K562 (cell line): ENCODE results near the gene NXF1. TPM values are rescaled to one million over a fixed set of nuclear protein-coding genes. Genes with fewer than 3 reads are reported as not detected.

ENCODE experiments used
- CREBBP ChIP-seq: IDR thresholded peaks from one replicate; pipeline ENCODE4 v1.6.1; 2012; ENCODE audit warnings: low read depth, mild to moderate bottlenecking, control low read depth, inconsistent platforms, low read length
- CTCF ChIP-seq, 3 experiments: IDR thresholded peaks in 2 of 3; conservative IDR thresholded peaks in 1 of 3; 2 replicates each; pipeline ENCODE4 v1.5.1; 2011 to 2012; ENCODE audit warnings: low read length in 3 of 3, mild to moderate bottlenecking in 3 of 3, control low read depth in 2 of 3, improper control_type of control experiment in 1 of 3, inconsistent platforms in 1 of 3, low read depth in 1 of 3, mixed read lengths in 1 of 3, moderate library complexity in 1 of 3; ENCODE audit not compliant: insufficient read depth in 2 of 3
- DEAF1 ChIP-seq: fragments of 450-650 bp; formaldehyde crosslinking; IDR thresholded peaks from 2 replicates; pipeline ENCODE4 v1.4.0; 2020; ENCODE audit warnings: mild to moderate bottlenecking, moderate library complexity
- E2F1 ChIP-seq: sonication (generic); formaldehyde crosslinking; IDR thresholded peaks from 2 replicates; pipeline ENCODE4 v1.8.1; 2023; ENCODE audit warnings: mild to moderate bottlenecking, missing genetic modification reagents, moderate library complexity
- E2F8 ChIP-seq: fragments of 450-650 bp; IDR thresholded peaks from 2 replicates; pipeline ENCODE4 v1.7.1; 2018; ENCODE audit warnings: mild to moderate bottlenecking, low read depth; ENCODE audit not compliant: partially characterized antibody
- GTF2F1 ChIP-seq: IDR thresholded peaks from 2 replicates; pipeline ENCODE4 v1.6.1; 2011; ENCODE audit warnings: low read depth, low read length, improper control_type of control experiment
- HCFC1 ChIP-seq: IDR thresholded peaks from 2 replicates; pipeline ENCODE4 v1.6.1; 2012; ENCODE audit warnings: low read depth, low read length, improper control_type of control experiment
- HES1 ChIP-seq: fragments of 450-650 bp; IDR thresholded peaks from 2 replicates; pipeline ENCODE4 v1.6.1; 2016; ENCODE audit warnings: low read depth, mild to moderate bottlenecking, moderate library complexity
- HMG20A ChIP-seq: fragments of 450-650 bp; formaldehyde crosslinking; conservative IDR thresholded peaks from 2 replicates; pipeline ENCODE4 v1.4.0; 2020; ENCODE audit warnings: mild to moderate bottlenecking, mixed read lengths
- KHSRP ChIP-seq: fragments of 450-650 bp; IDR thresholded peaks from 2 replicates; pipeline ENCODE4 v1.6.1; 2017
- NCOA1 ChIP-seq: fragments of 450-650 bp; IDR thresholded peaks from 2 replicates; pipeline ENCODE4 v1.6.1; 2016; ENCODE audit warnings: low read depth
- PTTG1 ChIP-seq: fragments of 450-650 bp; IDR thresholded peaks from 2 replicates; pipeline ENCODE4 v1.6.1; 2016; ENCODE audit warnings: low read depth, mild to moderate bottlenecking, missing genetic modification characterization, missing compliant biosample characterization
- RBM22 ChIP-seq: fragments of 200-400 bp; formaldehyde crosslinking; IDR thresholded peaks from 2 replicates; pipeline ENCODE4 v1.6.1; 2018; ENCODE audit warnings: low read length, low read depth; ENCODE audit not compliant: poor library complexity, severe bottlenecking
- SRSF3 ChIP-seq: fragments of 200-400 bp; formaldehyde crosslinking; IDR thresholded peaks from 2 replicates; pipeline ENCODE4 v1.6.1; 2016; ENCODE audit warnings: mild to moderate bottlenecking, low read length, moderate library complexity; ENCODE audit not compliant: insufficient read depth
- TARDBP ChIP-seq: fragments of 450-650 bp; IDR thresholded peaks from 2 replicates; pipeline ENCODE4 v1.6.1; 2016
- TBL1XR1 ChIP-seq, 2 experiments: IDR thresholded peaks; 2 replicates each; pipeline ENCODE4 v1.6.1; 2012; ENCODE audit warnings: improper control_type of control experiment in 2 of 2, low read length in 2 of 2, mild to moderate bottlenecking in 1 of 2
- ZNF146 ChIP-seq: IDR thresholded peaks from one replicate; pipeline ENCODE4 v1.6.1; 2018; ENCODE audit warnings: missing compliant biosample characterization; ENCODE audit not compliant: unreplicated experiment
- ZNF253 ChIP-seq: fragments of 250-450 bp; sonication (Bioruptor Pico); conservative IDR thresholded peaks from 2 replicates; pipeline ENCODE4 v1.6.1; 2021; ENCODE audit warnings: mild to moderate bottlenecking
- ZNF695 ChIP-seq: fragments of 450-650 bp; formaldehyde crosslinking; IDR thresholded peaks from 2 replicates; pipeline ENCODE4 v1.4.0; 2020; ENCODE audit warnings: mild to moderate bottlenecking, moderate library complexity
- polyA plus RNA-seq, 8 experiments: library from polyadenylated mRNA; depleted of rRNA in 4 of 8; stranded (reverse) in 5 of 8; unstranded in 3 of 8; fragments of >200 nt; fragmentation: Nextera tagmentation in 2 of 8; fragmentation: Illumina TruSeq in 1 of 8; extraction: Ambion mirVana in 2 of 8; extraction: Trizol in 1 of 8; gene quantifications; 2 replicates each; pipeline versions ENCODE4 v1.2.1 to v1.2.3, GENCODE V29; 2011 to 2014; ENCODE audit warnings: inconsistent platforms in 1 of 8, missing spikeins in 1 of 8
- total RNA-seq, 7 experiments: library from RNA; depleted of rRNA in 6 of 7; stranded (reverse); fragments of >200 nt in 6 of 7; fragmentation: Illumina TruSeq in 2 of 7; extraction: Trizol in 2 of 7; gene quantifications; 2 replicates each; pipeline versions ENCODE4 v1.2.1 to v1.2.3, GENCODE V29; 2011 to 2021; ENCODE audit warnings: low replicate concordance in 1 of 7

Gene NXF1
- total and polyA plus RNA-seq, 9 of the 15 experiments (the other 6 are each of a cell fraction or from before 2014, with no cell fraction given) = 18.1 to 98.3 (median 35.8) TPM

- peak; percentile 73 for TF ChIP-seq PTTG1 (tag)
- TF ChIP-seq TBL1XR1 (IDR thresholded peaks at IDR 0.05; ENCODE audit: low read length in 2 of 2) = peak; percentile 86 to 95
- no peak for TF ChIP-seq RBM22
- TF ChIP-seq KHSRP = peak; percentile 97
- TF ChIP-seq ZNF146 (CRISPR knock-in tag) = no peak
- peak; percentile 100 for TF ChIP-seq ZNF253 (CRISPR knock-in tag)
- peak; percentile 97 for TF ChIP-seq HMG20A
- TF ChIP-seq HCFC1 = peak; percentile 78
- peak; percentile 98 for TF ChIP-seq TARDBP
- TF ChIP-seq CREBBP = no peak
- TF ChIP-seq E2F1 (CRISPR knock-in tag) = peak; percentile 92
- peak; percentile 99 for TF ChIP-seq DEAF1 (CRISPR knock-in tag)
- TF ChIP-seq ZNF695 (CRISPR knock-in tag) = peak; percentile 99
- TF ChIP-seq E2F8 = peak; percentile 75
- TF ChIP-seq NCOA1 = peak; percentile 87
- TF ChIP-seq CTCF (IDR thresholded peaks at IDR 0.05 in 2 of 3, conservative IDR thresholded peaks at IDR 0.05 in 1 of 3; ENCODE audit: insufficient read depth in 2 of 3, low read depth in 1 of 3, low read length in 3 of 3) = 0 out of 6 replicates have a peak, but pooled peaks of 2 of the 3 experiments have one; percentile 3 to 10
- TF ChIP-seq GTF2F1 = peak; percentile 100
- TF ChIP-seq SRSF3 = no peak
- peak; percentile 73 for TF ChIP-seq HES1
Measured at GRCh38 chr11:62841361-62842170, 36.3 kb upstream of the NXF1 start (continued).
